HS-27A (cell line): Measurements from ENCODE around the gene FSD2.
"Not testable (repeated sequence)": the region's sequence is repeated elsewhere in the genome, so short reads cannot be mapped to it uniquely, and the experiment has no call there.

Experiments
- DNase-seq: peaks from one replicate; pipeline ENCODE4 v3.0.0-alpha.2; 2012; ENCODE audit warnings: low read depth, missing footprints

The FSD2 gene

GRCh38 chr15:82792068-82792467 is 13.8 kb downstream of the FSD2 start:
- no peak for DNase-seq

- no peak for DNase-seq
Observed at GRCh38 chr15:82790321-82790720, 15.5 kb downstream of the FSD2 start.

- DNase-seq, result no peak
Observed at GRCh38 chr15:82789491-82789890, 16.4 kb downstream of the FSD2 start.

GRCh38 chr15:82788496-82788895 is 17.4 kb downstream of the FSD2 start:
- DNase-seq, result no peak

- no peak for DNase-seq
Observed at GRCh38 chr15:82781349-82781748, 24.5 kb downstream of the FSD2 start.

- no peak for DNase-seq
Observed at GRCh38 chr15:82778755-82779154, 27.1 kb downstream of the FSD2 start.

GRCh38 chr15:82774496-82774895 is 31.4 kb downstream of the FSD2 start:
- no peak for DNase-seq

GRCh38 chr15:82771789-82772607 is 33.9 kb downstream of the FSD2 start:
- no peak for DNase-seq

GRCh38 chr15:82768414-82769054 is 37.3 kb downstream of the FSD2 start:
- DNase-seq, result no peak

GRCh38 chr15:82767163-82767829 is 38.6 kb downstream of the FSD2 start:
- DNase-seq, result no peak

GRCh38 chr15:82766201-82766600 is 39.7 kb downstream of the FSD2 start:
- DNase-seq, result not testable (repeated sequence)

- no peak for DNase-seq
Observed at GRCh38 chr15:82764740-82765139, 41.1 kb downstream of the FSD2 start.

GRCh38 chr15:82764117-82764490 is 41.8 kb downstream of the FSD2 start:
- no peak for DNase-seq

GRCh38 chr15:82763361-82764116 is 42.3 kb downstream of the FSD2 start:
- no peak for DNase-seq

- DNase-seq, result no peak
Observed at GRCh38 chr15:82751308-82751707, 54.6 kb downstream of the FSD2 start.

- no peak for DNase-seq
Observed at GRCh38 chr15:82750831-82751180, 55.1 kb downstream of the FSD2 start.

GRCh38 chr15:82749951-82750830 is 55.7 kb downstream of the FSD2 start:
- DNase-seq, result peak; percentile 93

- no peak for DNase-seq
Observed at GRCh38 chr15:82748315-82748714, 57.6 kb downstream of the FSD2 start.

GRCh38 chr15:82743810-82744209 is 62.1 kb downstream of the FSD2 start:
- DNase-seq, result no peak

- no peak for DNase-seq
Observed at GRCh38 chr15:82742134-82742533, 63.7 kb downstream of the FSD2 start.

GRCh38 chr15:82739086-82739485 is 66.8 kb downstream of the FSD2 start:
- DNase-seq, result no peak
